ENCODE measurements around the gene DPH3.

The DPH3 gene

GRCh38 chr3:16290007-16290826 is 25.5 kb upstream of the DPH3 start:
- peak; percentile 43 for DNase-seq

- DNase-seq = no peak
Measured at GRCh38 chr3:16289144-16289889, 24.6 kb upstream of the DPH3 start.

- no peak for DNase-seq
Measured at GRCh38 chr3:16288664-16289063, 23.9 kb upstream of the DPH3 start.

- no peak for DNase-seq
Measured at GRCh38 chr3:16286751-16287543, 22.2 kb upstream of the DPH3 start.

- no peak for DNase-seq
Measured at GRCh38 chr3:16286161-16286560, 21.4 kb upstream of the DPH3 start.

GRCh38 chr3:16284633-16285032 is 19.9 kb upstream of the DPH3 start:
- no peak for DNase-seq

- DNase-seq = no peak
Measured at GRCh38 chr3:16280671-16281070, 15.9 kb upstream of the DPH3 start.

GRCh38 chr3:16279010-16279801 is 14.5 kb upstream of the DPH3 start:
- DNase-seq = no peak

GRCh38 chr3:16277471-16277870 is 12.7 kb upstream of the DPH3 start:
- no peak for DNase-seq

GRCh38 chr3:16273867-16274266 is 9.1 kb upstream of the DPH3 start:
- DNase-seq = no peak

GRCh38 chr3:16272588-16272987 is 7.8 kb upstream of the DPH3 start:
- no peak for DNase-seq

- no peak for DNase-seq
Measured at GRCh38 chr3:16270855-16271254, 6.1 kb upstream of the DPH3 start.

- DNase-seq = no peak
Measured at GRCh38 chr3:16266714-16267113, 2.0 kb upstream of the DPH3 start.

GRCh38 chr3:16265455-16265786 is 678 bp upstream of the DPH3 start:
- no peak for DNase-seq

- DNase-seq = no peak
Measured at GRCh38 chr3:16264174-16264707, 502 bp downstream of the DPH3 start.

- no peak for DNase-seq
Measured at GRCh38 chr3:16262174-16262573, 2.6 kb downstream of the DPH3 start.

GRCh38 chr3:16260046-16260445 is 4.7 kb downstream of the DPH3 start:
- no peak for DNase-seq

GRCh38 chr3:16258866-16259265 is 5.9 kb downstream of the DPH3 start:
- no peak for DNase-seq

GRCh38 chr3:16258177-16258576 is 6.6 kb downstream of the DPH3 start:
- DNase-seq = no peak

- DNase-seq = no peak
Measured at GRCh38 chr3:16257309-16257708, 7.4 kb downstream of the DPH3 start.

- no peak for DNase-seq
Measured at GRCh38 chr3:16255726-16256125, 9.0 kb downstream of the DPH3 start.

GRCh38 chr3:16255326-16255725 is 9.4 kb downstream of the DPH3 start:
- no peak for DNase-seq

- no peak for DNase-seq
Measured at GRCh38 chr3:16254916-16255315, 9.8 kb downstream of the DPH3 start.
